Mesenteric fat pad (tissue), 1 donor: Measurements from ENCODE around the gene GLYATL2. TPM values are rescaled to one million over a fixed set of nuclear protein-coding genes. Genes with fewer than 3 reads are reported as not detected.

Experiments
- DNase-seq: peaks from one replicate; pipeline ENCODE4 v3.0.0-alpha.2; 2020; ENCODE audit warnings: low spot score
- long read RNA-seq: library from polyadenylated mRNA; unstranded; transcript quantifications from one replicate; pipeline ENCODE4 v2.0.0, GENCODE V29; 2020
- total RNA-seq: library from RNA; stranded (reverse); fragmentation: NEBNext Ultra II Directional; extraction: Animal tissue kit (Norgen Biotek cat#: 25700); gene quantifications from one replicate; pipeline ENCODE4 v1.2.1, GENCODE V29; 2021
- donor health status: DM: yes; HTN: yes; CAD: no.

Gene GLYATL2, protein sequence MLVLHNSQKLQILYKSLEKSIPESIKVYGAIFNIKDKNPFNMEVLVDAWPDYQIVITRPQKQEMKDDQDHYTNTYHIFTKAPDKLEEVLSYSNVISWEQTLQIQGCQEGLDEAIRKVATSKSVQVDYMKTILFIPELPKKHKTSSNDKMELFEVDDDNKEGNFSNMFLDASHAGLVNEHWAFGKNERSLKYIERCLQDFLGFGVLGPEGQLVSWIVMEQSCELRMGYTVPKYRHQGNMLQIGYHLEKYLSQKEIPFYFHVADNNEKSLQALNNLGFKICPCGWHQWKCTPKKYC
- not detected for total RNA-seq
- long read RNA-seq: 0 reads

- DNase-seq: no peak
Measured at GRCh38 chr11:58844361-58845005, at the start of gene GLYATL2. Gene GLYATL2 (minus strand): TSS chr11:58844704. CDS start chr11:58839612, 5,092 bp downstream.

DNA sequence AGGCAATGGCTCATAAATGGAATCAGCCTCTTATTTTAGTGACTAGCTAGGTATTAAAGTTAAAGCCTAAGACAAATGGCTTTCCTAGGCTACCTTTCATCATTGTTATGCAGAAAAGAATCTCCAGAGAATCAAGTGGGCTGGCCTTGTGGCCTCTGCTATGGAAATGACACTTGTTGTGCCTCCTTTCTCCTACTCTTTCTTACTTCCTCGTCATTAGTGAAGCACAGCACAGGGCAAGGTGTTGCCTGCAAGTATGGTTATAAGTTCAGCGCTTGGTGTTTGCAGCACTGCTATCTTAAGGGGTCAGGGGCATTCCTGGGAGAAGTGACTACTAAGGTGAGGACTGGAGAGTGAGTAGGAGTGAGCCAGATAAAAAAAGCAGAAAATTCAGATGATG, 49.4 kb upstream of the GLYATL2 start:
- DNase-seq: no peak

DNA sequence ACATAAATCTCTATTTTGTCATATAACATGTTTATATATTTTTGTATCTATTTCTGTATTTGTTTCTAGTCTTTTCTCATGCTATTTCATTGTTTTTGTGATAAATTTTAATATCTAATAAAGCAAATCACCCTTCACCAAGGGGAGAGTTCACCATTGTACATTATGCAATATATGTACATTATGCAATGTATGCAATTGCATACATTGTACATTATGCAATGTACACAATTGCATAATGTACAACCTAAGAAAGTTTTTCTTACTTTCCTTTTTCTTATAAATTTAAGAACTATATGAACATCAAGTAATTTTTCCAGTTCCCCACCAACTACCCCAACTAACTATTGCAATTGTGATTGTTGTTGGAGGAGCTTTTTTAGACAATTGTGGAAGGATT, 44.1 kb upstream of the GLYATL2 start:
- DNase-seq: no peak

DNA sequence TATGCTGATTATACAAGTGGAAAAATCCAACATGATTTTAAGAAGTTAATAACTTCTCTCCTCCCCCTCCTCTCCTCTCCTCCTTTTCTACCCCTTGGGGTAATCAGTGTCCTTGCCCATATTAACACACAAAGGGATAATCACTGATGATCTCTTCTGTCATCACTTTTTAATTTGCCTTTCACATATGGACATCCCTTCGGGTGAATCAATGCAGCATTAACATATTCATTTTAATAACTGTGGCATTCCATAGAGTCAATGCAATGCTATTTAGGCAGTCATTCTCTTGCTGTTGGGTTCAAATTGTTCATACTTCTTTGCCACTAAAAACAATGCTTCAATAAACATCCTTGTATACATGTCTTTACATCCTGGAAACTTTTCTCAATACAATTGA, 42.9 kb upstream of the GLYATL2 start:
- DNase-seq: no peak

DNA sequence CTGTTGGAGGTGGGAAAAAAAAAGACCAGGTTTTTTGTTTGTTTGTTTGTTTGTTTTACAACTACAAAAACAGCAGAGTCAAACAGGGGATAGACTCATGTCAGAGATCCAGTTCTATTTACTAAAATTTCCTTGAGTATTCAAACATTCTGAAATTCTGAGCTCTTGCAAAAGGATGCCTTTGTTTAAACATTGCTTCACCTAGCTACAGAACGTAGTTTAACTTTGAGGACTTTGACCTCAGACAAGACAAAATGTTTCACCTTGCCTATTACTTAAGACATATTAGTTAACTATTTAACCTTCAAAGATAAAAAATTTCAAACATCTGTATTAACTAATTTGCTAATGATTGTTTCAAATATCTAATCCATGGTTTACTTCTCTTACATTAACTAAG, 36.1 kb upstream of the GLYATL2 start:
- no peak for DNase-seq

GRCh38 chr11:58880166-58880565, 35.7 kb upstream of the GLYATL2 start:
- no peak for DNase-seq

- no peak for DNase-seq
Measured at GRCh38 chr11:58867556-58867955, 23.1 kb upstream of the GLYATL2 start.

GRCh38 chr11:58866788-58867187, 22.3 kb upstream of the GLYATL2 start:
- DNase-seq: no peak

- no peak for DNase-seq
Measured at GRCh38 chr11:58864335-58864734, 19.8 kb upstream of the GLYATL2 start.

- no peak for DNase-seq
Measured at GRCh38 chr11:58863697-58864096, 19.2 kb upstream of the GLYATL2 start.

GRCh38 chr11:58861533-58861932, 17.0 kb upstream of the GLYATL2 start:
- no peak for DNase-seq

- DNase-seq: no peak
Measured at GRCh38 chr11:58856806-58857205, 12.3 kb upstream of the GLYATL2 start.

- DNase-seq: no peak
Measured at GRCh38 chr11:58845386-58845785, 882 bp upstream of the GLYATL2 start.

GRCh38 chr11:58837707-58838388, 6.7 kb downstream of the GLYATL2 start:
- no peak for DNase-seq

DNA sequence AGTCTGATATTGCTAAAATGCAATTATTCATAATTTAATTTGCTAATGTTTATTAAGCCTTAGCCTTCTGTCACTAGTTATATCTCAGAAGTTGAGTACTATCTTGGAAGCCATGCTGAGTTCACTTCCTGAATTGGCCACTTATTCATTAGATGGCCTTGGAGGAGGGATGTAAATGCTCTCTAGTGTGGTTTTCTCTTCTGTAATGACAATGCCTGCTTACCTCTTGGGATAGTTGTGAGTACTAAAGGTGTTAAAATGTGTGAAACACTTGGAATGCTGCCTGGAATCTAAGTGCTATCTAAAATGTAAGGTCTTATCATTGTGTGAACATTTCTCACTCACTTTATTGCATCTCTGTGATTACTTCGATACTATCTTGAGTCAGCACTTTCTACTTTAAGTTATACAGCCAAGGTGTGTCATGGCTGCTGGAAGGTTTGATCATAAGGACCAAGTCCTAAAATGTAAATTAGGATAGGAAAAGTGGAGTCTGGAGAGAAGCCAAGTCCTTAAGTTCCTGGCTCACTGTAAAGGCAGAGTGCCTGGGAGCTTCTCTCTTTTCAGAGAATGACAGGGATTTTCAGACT, 12.4 kb downstream of the GLYATL2 start:
- no peak for DNase-seq

- DNase-seq: no peak
Measured at GRCh38 chr11:58830673-58831301, 13.7 kb downstream of the GLYATL2 start.

DNA sequence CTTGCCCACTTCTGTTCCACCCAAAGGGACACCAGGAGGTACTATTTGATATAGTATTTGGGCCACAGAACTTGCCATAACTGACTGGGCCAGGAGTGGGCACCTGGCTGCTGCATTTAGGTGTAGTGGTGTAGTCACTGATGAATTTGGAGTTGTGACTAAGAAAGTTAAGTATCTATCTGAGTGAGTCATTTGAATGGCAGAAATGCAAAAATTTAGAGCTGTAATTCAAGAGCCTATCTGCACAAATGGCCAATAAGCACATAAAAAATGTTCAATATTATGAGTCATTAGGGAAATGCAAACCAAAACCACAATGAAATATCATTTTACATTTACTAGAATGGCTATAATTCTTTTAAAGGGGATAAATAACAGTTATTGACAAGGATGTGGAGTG, 14.7 kb downstream of the GLYATL2 start:
- DNase-seq: no peak

- DNase-seq: no peak
Measured at GRCh38 chr11:58813693-58814092, 30.8 kb downstream of the GLYATL2 start.

- no peak for DNase-seq
Measured at GRCh38 chr11:58811499-58811898, 33.0 kb downstream of the GLYATL2 start.

- DNase-seq: no peak
Measured at GRCh38 chr11:58807343-58807742, 37.2 kb downstream of the GLYATL2 start.

DNA sequence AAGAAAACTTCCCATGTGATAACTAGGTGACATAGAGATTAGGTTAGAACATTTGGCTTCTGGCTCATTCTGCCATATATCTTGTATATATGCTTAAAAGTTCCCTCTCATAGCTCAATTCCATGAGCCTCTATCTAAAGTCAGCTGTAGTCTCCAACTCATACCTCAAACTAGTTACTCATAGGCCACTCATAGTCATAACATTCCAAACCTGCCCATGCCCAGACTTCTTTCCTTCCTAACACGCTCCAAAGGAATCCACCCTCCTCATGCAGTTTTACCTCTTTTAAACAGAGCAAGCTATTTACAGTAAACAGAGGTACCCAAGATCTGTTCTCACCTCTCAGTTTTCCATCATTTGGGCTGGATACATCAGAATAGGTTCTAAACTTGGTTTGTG, 39.4 kb downstream of the GLYATL2 start:
- no peak for DNase-seq
